Osteocyte (in vitro differentiated cells): ENCODE measurements around the gene ASTN2. TPM values are rescaled to one million over a fixed set of nuclear protein-coding genes. Genes with fewer than 3 reads are reported as not detected.

Experiments used
- DNase-seq: peaks from one replicate; pipeline ENCODE4 v3.0.0; 2021; ENCODE audit warnings: mixed read lengths; ENCODE audit not compliant: unreplicated experiment; ENCODE audit errors: extremely low spot score
- H3K27ac Mint-ChIP-seq: one replicate; pipeline ENCODE4 v1.8.0; 2021; ENCODE audit warnings: mild to moderate bottlenecking, mixed read lengths; ENCODE audit not compliant: unreplicated experiment
- H3K27me3 Mint-ChIP-seq: one replicate; pipeline ENCODE4 v1.8.0; 2021; ENCODE audit warnings: mixed read lengths; ENCODE audit not compliant: unreplicated experiment
- H3K36me3 Mint-ChIP-seq: one replicate; pipeline ENCODE4 v1.8.0; 2021; ENCODE audit warnings: mixed read lengths; ENCODE audit not compliant: unreplicated experiment
- H3K4me1 Mint-ChIP-seq: one replicate; pipeline ENCODE4 v1.8.0; 2021; ENCODE audit warnings: mixed read lengths; ENCODE audit not compliant: unreplicated experiment
- H3K4me3 Mint-ChIP-seq: one replicate; pipeline ENCODE4 v1.8.0; 2021; ENCODE audit warnings: mild to moderate bottlenecking, moderate library complexity, mixed read lengths; ENCODE audit not compliant: unreplicated experiment
- H3K9me3 Mint-ChIP-seq: one replicate; pipeline ENCODE4 v1.8.0; 2021; ENCODE audit warnings: mixed read lengths; ENCODE audit not compliant: unreplicated experiment
- CTCF ChIP-seq: fragments of 200-600 bp; sonication (generic); IDR thresholded peaks from 2 replicates; pipeline ENCODE4 v1.5.0; 2021; ENCODE audit warnings: antibody characterized with exemption, mild to moderate bottlenecking, moderate library complexity
- total RNA-seq: library from RNA; stranded (reverse); gene quantifications from 2 replicates; pipeline ENCODE4 v1.2.1, GENCODE V29; 2021

Gene ASTN2
- total RNA-seq, 1 donor from 2014 or later, result 2.3 TPM

- no peaks in the 10 kb centered on the region for H3K27me3 Mint-ChIP-seq
- peaks cover 3% of the 10 kb centered on the region for H3K9me3 Mint-ChIP-seq
- DNase-seq, result no peak
- no peak for TF ChIP-seq CTCF
- no peak overlapping the region for H3K27ac Mint-ChIP-seq
- no peaks in the 10 kb centered on the region for H3K4me1 Mint-ChIP-seq
- H3K36me3 Mint-ChIP-seq, result no peaks in the 10 kb centered on the region
- no peak overlapping the region for H3K4me3 Mint-ChIP-seq
Measured at GRCh38 chr9:117008876-117009275, 406.0 kb downstream of the ASTN2 start.

DNA sequence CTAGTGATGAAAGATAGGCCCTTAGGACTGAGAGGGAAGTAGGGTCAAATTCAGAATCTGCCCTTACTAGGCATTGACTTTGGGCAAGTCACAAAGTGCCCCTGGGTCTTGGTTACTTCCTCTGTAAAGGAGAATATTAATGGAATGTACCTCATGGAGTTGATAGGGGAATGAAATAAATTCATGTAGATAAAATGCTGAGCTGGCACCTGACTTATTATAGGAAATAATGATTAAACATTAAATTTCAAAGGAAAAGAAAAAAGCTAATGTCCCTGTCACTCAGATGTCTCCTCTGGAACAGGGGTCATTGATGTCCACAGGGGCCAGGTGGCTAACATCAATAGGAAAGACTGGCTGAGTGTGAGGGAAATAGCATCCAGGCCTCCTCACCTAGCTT, 406.4 kb downstream of the ASTN2 start:
- DNase-seq, result no peak
- H3K27me3 Mint-ChIP-seq, result no peaks in the 10 kb centered on the region
- no peak overlapping the region for H3K27ac Mint-ChIP-seq
- H3K4me1 Mint-ChIP-seq, result no peaks in the 10 kb centered on the region
- H3K36me3 Mint-ChIP-seq, result no peaks in the 10 kb centered on the region
- TF ChIP-seq CTCF, result no peak
- H3K9me3 Mint-ChIP-seq, result peaks cover 3% of the 10 kb centered on the region
- H3K4me3 Mint-ChIP-seq, result no peak overlapping the region

DNA sequence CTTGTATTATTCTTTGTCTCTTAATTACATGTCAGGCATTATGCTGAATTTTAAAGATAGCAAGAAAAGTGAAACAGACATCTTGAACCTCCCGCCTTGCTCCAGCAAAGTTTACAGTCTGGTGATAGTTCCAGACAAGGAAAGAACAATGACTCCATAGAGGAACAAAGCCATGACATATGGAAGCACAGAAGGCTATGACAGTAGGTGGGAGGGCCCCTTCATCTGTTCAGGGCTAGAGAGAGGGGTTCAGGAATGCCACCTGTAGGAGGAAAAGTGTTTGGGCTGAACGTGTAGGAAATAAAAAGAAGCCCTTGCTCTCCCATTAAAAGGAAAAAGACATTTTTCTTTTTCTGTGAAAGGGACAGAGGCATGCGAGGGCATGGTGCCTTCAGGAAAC, 412.2 kb downstream of the ASTN2 start:
- Mint-ChIP-seq H3K9me3 (peaks cover 3% of the 10 kb centered on the region), H3K36me3 (no peaks in the 10 kb centered on the region), H3K27ac (no peak overlapping the region), H3K4me1 (no peaks in the 10 kb centered on the region), H3K4me3 (no peak overlapping the region), H3K27me3 (no peaks in the 10 kb centered on the region)
- no peak for TF ChIP-seq CTCF
- DNase-seq, result no peak

- Mint-ChIP-seq H3K9me3 (no peaks in the 10 kb centered on the region), H3K36me3 (no peaks in the 10 kb centered on the region), H3K4me3 (no peak overlapping the region), H3K27ac (no peak overlapping the region), H3K27me3 (no peaks in the 10 kb centered on the region), H3K4me1 (no peaks in the 10 kb centered on the region)
- DNase-seq, result no peak
- no peak for TF ChIP-seq CTCF
Measured at GRCh38 chr9:117000834-117001233, 414.0 kb downstream of the ASTN2 start.

DNA sequence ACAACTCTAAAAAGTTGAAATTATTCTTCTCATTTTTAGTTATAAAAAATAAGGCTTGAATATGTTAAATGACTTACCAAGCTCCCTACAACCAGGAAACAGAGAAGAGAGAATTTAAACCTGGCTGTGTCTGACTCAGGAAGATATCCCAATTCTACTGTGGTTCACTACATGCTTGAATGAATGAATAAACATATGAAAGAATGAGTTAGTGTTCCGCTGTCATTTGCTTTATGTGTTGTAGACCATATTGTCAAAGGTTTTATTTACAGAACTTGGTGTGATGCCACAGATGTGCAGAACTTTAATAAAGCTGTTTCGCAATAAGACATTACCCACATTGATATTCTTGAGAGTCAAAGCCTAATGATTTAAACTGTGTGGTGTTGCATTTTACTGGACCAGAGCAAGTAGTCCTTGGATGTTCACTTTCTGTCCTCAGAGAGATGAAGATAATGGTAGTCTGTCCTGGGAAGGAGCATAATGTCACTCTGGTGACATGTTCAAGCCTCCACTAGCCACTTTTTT, 414.6 kb downstream of the ASTN2 start:
- H3K9me3 Mint-ChIP-seq, result no peaks in the 10 kb centered on the region
- H3K4me1 Mint-ChIP-seq, result no peaks in the 10 kb centered on the region
- no peak overlapping the region for H3K27ac Mint-ChIP-seq
- H3K27me3 Mint-ChIP-seq, result no peaks in the 10 kb centered on the region
- H3K4me3 Mint-ChIP-seq, result no peak overlapping the region
- no peak for TF ChIP-seq CTCF
- H3K36me3 Mint-ChIP-seq, result no peaks in the 10 kb centered on the region
- no peak for DNase-seq
